ENCODE data around the gene GJC2.

Gene GJC2

GRCh38 chr1:228149406-228150119, at the start of gene GJC2:
TSS of gene GJC2 (plus strand) at chr1:228149930. CDS start at chr1:228157759, 7,829 bp downstream.
- intact Hi-C loops (cut with DNase I) = no loop called here
- peak in 40 of 42 donors; percentile 26 to 82 (median 64) for DNase-seq

- intact Hi-C loops (cut with DNase I) = no loop called here
- DNase-seq = peak in 4 of 42 donors; percentile 1 to 44 (median 10)
Observed at GRCh38 chr1:228100822-228101613, 48.7 kb upstream of the GJC2 start.

- intact Hi-C loops (cut with DNase I) = no loop called here
Observed at GRCh38 chr1:228101614-228101993, 48.1 kb upstream of the GJC2 start.

GRCh38 chr1:228101994-228102790, 47.5 kb upstream of the GJC2 start:
- DNase-seq = peak in 9 of 42 donors; percentile 6 to 65 (median 37)
- intact Hi-C loops (cut with DNase I) = loop anchor here (2.0 kb wide), 1 partner anchor 17 kb away; no protein-coding TSS in a partner anchor

More at GRCh38 chr1:228101614-228101993, 48.1 kb upstream of the GJC2 start:
- DNase-seq = peak in 2 of 42 donors; percentile 2 to 14

- intact Hi-C loops (cut with DNase I) = loop anchor here (2.0 kb wide), 1 partner anchor 18 kb away; no protein-coding TSS in a partner anchor
Observed at GRCh38 chr1:228102791-228103620, 46.7 kb upstream of the GJC2 start, which contains the start of gene C1orf35. TSS of gene C1orf35 (minus strand) at chr1:228103325. CDS start at chr1:228103227, 98 bp downstream.

GRCh38 chr1:228104526-228105269, 45.0 kb upstream of the GJC2 start:
- intact Hi-C loops (cut with DNase I) = no loop called here
- peak in 1 of 42 donors; percentile 10 for DNase-seq

More at GRCh38 chr1:228102791-228103620, 46.7 kb upstream of the GJC2 start, which contains the start of gene C1orf35:
- peak; percentile 77 to 96 (median 90) for DNase-seq

GRCh38 chr1:228105270-228105995, 44.3 kb upstream of the GJC2 start:
- peak in 1 of 42 donors; percentile 3 for DNase-seq
- intact Hi-C loops (cut with DNase I) = no loop called here

GRCh38 chr1:228105996-228106799, 43.5 kb upstream of the GJC2 start:
- peak in 1 of 42 donors; percentile 3 for DNase-seq
- intact Hi-C loops (cut with DNase I) = no loop called here

GRCh38 chr1:228106800-228107054, 43.0 kb upstream of the GJC2 start:
- DNase-seq = no peak
- intact Hi-C loops (cut with DNase I) = no loop called here

GRCh38 chr1:228107636-228108035, 42.1 kb upstream of the GJC2 start:
- intact Hi-C loops (cut with DNase I) = no loop called here
- peak in 1 of 42 donors; percentile 12 for DNase-seq

GRCh38 chr1:228108055-228108690, 41.6 kb upstream of the GJC2 start:
- peak in 2 of 42 donors; percentile 12 to 14 for DNase-seq
- intact Hi-C loops (cut with DNase I) = no loop called here

- intact Hi-C loops (cut with DNase I) = loop anchor here (1.0 kb wide), 1 partner anchor 58 kb away; no protein-coding TSS in a partner anchor
Observed at GRCh38 chr1:228108742-228109072, 41.0 kb upstream of the GJC2 start.

GRCh38 chr1:228109073-228109961, 40.4 kb upstream of the GJC2 start, which contains the start of gene MRPL55:
TSS of gene MRPL55 (minus strand) at chr1:228109299. CDS start at chr1:228108260, 1,039 bp downstream.
- intact Hi-C loops (cut with DNase I) = loop anchor here (1.0 kb wide), 1 partner anchor 57 kb away; no protein-coding TSS in a partner anchor
- DNase-seq = peak; percentile 99 to 100 (median 100)

More at GRCh38 chr1:228108742-228109072, 41.0 kb upstream of the GJC2 start:
- DNase-seq = peak in 1 of 42 donors; percentile 16

- peak in 3 of 42 donors; percentile 4 to 22 (median 22) for DNase-seq
- intact Hi-C loops (cut with DNase I) = loop anchor here (1.0 kb wide), 1 partner anchor 56 kb away; no protein-coding TSS in a partner anchor
Observed at GRCh38 chr1:228109962-228110488, 39.7 kb upstream of the GJC2 start.
